HepG2 (cell line): ENCODE data around the gene ARHGAP35.

Experiments
- ARHGAP35 ChIP-seq: sonication (generic); formaldehyde crosslinking; IDR thresholded peaks from 2 replicates; pipeline ENCODE4 v1.9.0; 2022; ENCODE audit warnings: mild to moderate bottlenecking, inconsistent platforms, moderate library complexity, missing genetic modification reagents, borderline replicate concordance
- ATF2 ChIP-seq: sonication (generic); formaldehyde crosslinking; IDR thresholded peaks from 2 replicates; pipeline ENCODE4 v1.4.0; 2020; ENCODE audit warnings: missing genetic modification reagents
- CBX1 ChIP-seq: IDR thresholded peaks from one replicate; pipeline ENCODE4 v1.6.1; 2016; ENCODE audit warnings: antibody characterized with exemption, low read depth
- CTCF ChIP-seq: sonication (generic); formaldehyde crosslinking; IDR thresholded peaks from 2 replicates; pipeline ENCODE4 v1.5.0; 2020; ENCODE audit warnings: mild to moderate bottlenecking, missing genetic modification reagents, moderate library complexity
- ETV6 ChIP-seq: sonication (generic); formaldehyde crosslinking; conservative IDR thresholded peaks from 2 replicates; pipeline ENCODE4 v1.4.0; 2020; ENCODE audit warnings: missing genetic modification reagents
- JUNB ChIP-seq: sonication (generic); formaldehyde crosslinking; IDR thresholded peaks from 2 replicates; pipeline ENCODE4 v1.8.0; 2022; ENCODE audit warnings: missing genetic modification reagents, mild to moderate bottlenecking, borderline replicate concordance
- MLX ChIP-seq: IDR thresholded peaks from 2 replicates; pipeline ENCODE4 v1.6.1; 2016
- TCF7 ChIP-seq: sonication (generic); IDR thresholded peaks from 2 replicates; pipeline ENCODE4 v1.6.1; 2016; ENCODE audit warnings: antibody characterized with exemption, low read depth
- USF2 ChIP-seq, 2 experiments: sonication (generic) in 1 of 2; formaldehyde crosslinking in 1 of 2; IDR thresholded peaks; 2 replicates each; pipeline versions ENCODE4 v1.5.1 to v1.6.1; 2011 to 2020; ENCODE audit warnings: borderline replicate concordance in 1 of 2, low read depth in 1 of 2, low read length in 1 of 2, mild to moderate bottlenecking in 1 of 2, missing genetic modification reagents in 1 of 2, moderate library complexity in 1 of 2
- ZNF3 ChIP-seq: IDR thresholded peaks from 2 replicates; pipeline ENCODE4 v1.7.0; 2017; ENCODE audit warnings: inconsistent platforms
- ZNF512 ChIP-seq: sonication (generic); formaldehyde crosslinking; IDR thresholded peaks from 2 replicates; pipeline ENCODE4 v1.4.0; 2020; ENCODE audit warnings: mild to moderate bottlenecking, missing genetic modification reagents

- TF ChIP-seq TCF7, result no peak
- no peak for TF ChIP-seq CBX1
- no peak for TF ChIP-seq CTCF (CRISPR knock-in tag)
- no peak for TF ChIP-seq ATF2 (CRISPR knock-in tag)
- TF ChIP-seq MLX (CRISPR knock-in tag), result no peak
- TF ChIP-seq ARHGAP35 (CRISPR knock-in tag), result no peak
- no peak for TF ChIP-seq ZNF512 (CRISPR knock-in tag)
- no peak for TF ChIP-seq USF2 (IDR thresholded peaks at IDR 0.05; ENCODE audit: low read depth, low read length)
- TF ChIP-seq USF2 (CRISPR knock-in tag; IDR thresholded peaks at IDR 0.05; ENCODE audit: borderline replicate concordance), result no peak
- TF ChIP-seq ETV6, result no peak
- no peak for TF ChIP-seq ZNF3 (CRISPR knock-in tag)
- TF ChIP-seq JUNB (CRISPR knock-in tag), result no peak
These were observed 21.2 kb downstream of the ARHGAP35 start for GRCh38 chr19:46882034-46882433.
